GM13976 (cell line): ENCODE measurements around the gene APOL2.

Source experiments
- DNase-seq: peaks from one replicate; pipeline ENCODE4 v3.0.0; 2012; ENCODE audit warnings: low spot score
- CTCF ChIP-seq: IDR thresholded peaks from 2 replicates; pipeline ENCODE4 v1.5.1; 2012; ENCODE audit warnings: borderline replicate concordance, mild to moderate bottlenecking; ENCODE audit not compliant: insufficient read depth; ENCODE audit errors: extremely low read depth, missing control alignments, control extremely low read depth
- in situ Hi-C: fragments of 300-500 bp; cut with MboI; formaldehyde crosslinking; loops from one replicate; pipeline ENCODE4 v1.12.0; 2022; ENCODE audit warnings: low sequenced_read_pairs, mixed read lengths, inconsistent platforms; ENCODE audit not compliant: unreplicated experiment

APOL2 gene

GRCh38 chr22:36222887-36223450 lies 16.4 kb downstream of the APOL2 start:
- TF ChIP-seq CTCF, result no peak
- no peak for DNase-seq
- in situ Hi-C loops, result no loop called here

- DNase-seq, result peak; percentile 52
- peak; percentile 58 for TF ChIP-seq CTCF
- in situ Hi-C loops, result no loop called here
Observed at GRCh38 chr22:36221799-36222751, 17.3 kb downstream of the APOL2 start.

GRCh38 chr22:36220451-36220921 lies 18.8 kb downstream of the APOL2 start:
- no peak for DNase-seq
- TF ChIP-seq CTCF, result no peak
- in situ Hi-C loops, result no loop called here

- no peak for TF ChIP-seq CTCF
- in situ Hi-C loops, result no loop called here
- no peak for DNase-seq
Observed at GRCh38 chr22:36218648-36219193, 20.6 kb downstream of the APOL2 start.

GRCh38 chr22:36215981-36216380 lies 23.3 kb downstream of the APOL2 start:
- TF ChIP-seq CTCF, result no peak
- in situ Hi-C loops, result no loop called here
- DNase-seq, result no peak

- TF ChIP-seq CTCF, result no peak
- DNase-seq, result no peak
- in situ Hi-C loops, result no loop called here
Observed at GRCh38 chr22:36213586-36213985, 25.7 kb downstream of the APOL2 start.
